GM23248 (cell line): ENCODE measurements around the gene EVA1C.

Experiments used
- EZH2 ChIP-seq: fragments of 200-600 bp; sonication (generic); IDR thresholded peaks from 2 replicates; pipeline ENCODE4 v1.6.1; 2018; ENCODE audit warnings: antibody characterized with exemption, mild to moderate bottlenecking; ENCODE audit not compliant: insufficient read depth, poor library complexity, severe bottlenecking
- EZH2phosphoT487 ChIP-seq: fragments of 200-600 bp; sonication (generic); IDR thresholded peaks from 2 replicates; pipeline ENCODE4 v1.6.1; 2018; ENCODE audit warnings: antibody characterized with exemption, moderate library complexity, mild to moderate bottlenecking, low read depth; ENCODE audit not compliant: insufficient read depth

GRCh38 chr21:32494934-32495709 is 82.6 kb downstream of the EVA1C start:
- TF ChIP-seq EZH2 (no peak), EZH2phosphoT487 (no peak)
